OCI-LY1 (cell line): ENCODE measurements around the gene ANKRD13B.

Source experiments
- CTCF ChIP-seq: fragments of 200-600 bp; sonication (generic), shearing (Covaris generic); IDR thresholded peaks from 2 replicates; pipeline ENCODE4 v1.5.1; 2017; ENCODE audit warnings: mild to moderate bottlenecking, antibody characterized with exemption, low read length, moderate library complexity, mixed read lengths
- EZH2 ChIP-seq: fragments of 200-600 bp; sonication (generic), shearing (Covaris generic); IDR thresholded peaks from 2 replicates; pipeline ENCODE4 v1.8.0; 2017; ENCODE audit warnings: borderline replicate concordance, mixed run types, mild to moderate bottlenecking, antibody characterized with exemption, low read length, moderate library complexity, mixed read lengths

GRCh38 chr17:29620779-29621500 is 28.0 kb downstream of the ANKRD13B start:
- TF ChIP-seq CTCF: no peak
- TF ChIP-seq EZH2: no peak
